ENCODE data around the gene PKDCC.
A peak's percentile ranks its signal among the peaks of the same experiment; 100 is the strongest.

The PKDCC gene

GRCh38 chr2:42100683-42101205, 52.9 kb downstream of the PKDCC start:
- no peak overlapping the region for H3K4me3 ChIP-seq

GRCh38 chr2:42101206-42102023, 53.6 kb downstream of the PKDCC start:
- Histone ChIP-seq H3K9ac (ENCODE audit: insufficient read length) (no peak overlapping the region), H3K27ac (no peak overlapping the region), H3K9me3 (ENCODE audit: low read depth, low read length) (no peaks in the 10 kb centered on the region), H3K4me3 (no peak overlapping the region), H3K36me3 (ENCODE audit: insufficient read depth, low read length) (no peaks in the 10 kb centered on the region)
- no peak for TF ChIP-seq POLR2AphosphoS5 (IDR thresholded peaks at IDR 0.05; ENCODE audit: borderline replicate concordance, low read depth, low read length)
- no peak for TF ChIP-seq FOXP2 (optimal IDR thresholded peaks at IDR 0.05; ENCODE audit: control extremely low read depth, extremely low read length, insufficient read depth)
- TF ChIP-seq EZH2 (IDR thresholded peaks at IDR 0.05) = no peak
- no peak for DNase-seq (ENCODE audit: low read depth, low spot score)

More at GRCh38 chr2:42100683-42101205, 52.9 kb downstream of the PKDCC start:
- Histone ChIP-seq H3K36me3 (ENCODE audit: insufficient read depth, low read length) (no peaks in the 10 kb centered on the region), H3K9ac (ENCODE audit: insufficient read length) (no peak overlapping the region), H3K27ac (no peak overlapping the region), H3K9me3 (ENCODE audit: low read depth, low read length) (no peaks in the 10 kb centered on the region)
- TF ChIP-seq FOXP2 (optimal IDR thresholded peaks at IDR 0.05; ENCODE audit: control extremely low read depth, extremely low read length, insufficient read depth) (no peak), EZH2 (IDR thresholded peaks at IDR 0.05) (no peak), POLR2AphosphoS5 (IDR thresholded peaks at IDR 0.05; ENCODE audit: borderline replicate concordance, low read depth, low read length) (no peak)
- DNase-seq (ENCODE audit: low read depth, low spot score) = no peak

- H3K4me3 ChIP-seq = no peak overlapping the region
- no peak overlapping the region for H3K27ac ChIP-seq
Observed at GRCh38 chr2:42102024-42102590, 54.3 kb downstream of the PKDCC start.

GRCh38 chr2:42102591-42103450, 55.0 kb downstream of the PKDCC start:
- Histone ChIP-seq H3K9ac (ENCODE audit: insufficient read length) (no peak overlapping the region), H3K27ac (peak overlapping the region; percentile 46; the same call in 1 of the 2 replicates), H3K9me3 (ENCODE audit: low read depth, low read length) (no peaks in the 10 kb centered on the region), H3K36me3 (ENCODE audit: insufficient read depth, low read length) (no peaks in the 10 kb centered on the region), H3K4me3 (no peak overlapping the region)
- no peak for DNase-seq (ENCODE audit: low read depth, low spot score)
- TF ChIP-seq EZH2 (IDR thresholded peaks at IDR 0.05) = no peak
- no peak for TF ChIP-seq FOXP2 (optimal IDR thresholded peaks at IDR 0.05; ENCODE audit: control extremely low read depth, extremely low read length, insufficient read depth)
- TF ChIP-seq POLR2AphosphoS5 (IDR thresholded peaks at IDR 0.05; ENCODE audit: borderline replicate concordance, low read depth, low read length) = no peak

More at GRCh38 chr2:42102024-42102590, 54.3 kb downstream of the PKDCC start:
- no peak for DNase-seq (ENCODE audit: low read depth, low spot score)
- Histone ChIP-seq H3K9ac (ENCODE audit: insufficient read length) (no peak overlapping the region), H3K36me3 (ENCODE audit: insufficient read depth, low read length) (no peaks in the 10 kb centered on the region), H3K9me3 (ENCODE audit: low read depth, low read length) (no peaks in the 10 kb centered on the region)
- no peak for TF ChIP-seq EZH2 (IDR thresholded peaks at IDR 0.05)
- no peak for TF ChIP-seq POLR2AphosphoS5 (IDR thresholded peaks at IDR 0.05; ENCODE audit: borderline replicate concordance, low read depth, low read length)
- TF ChIP-seq FOXP2 (optimal IDR thresholded peaks at IDR 0.05; ENCODE audit: control extremely low read depth, extremely low read length, insufficient read depth) = no peak

GRCh38 chr2:42103829-42104228, 56.0 kb downstream of the PKDCC start:
- Histone ChIP-seq H3K27ac (no peak overlapping the region), H3K36me3 (ENCODE audit: insufficient read depth, low read length) (no peaks in the 10 kb centered on the region), H3K9me3 (ENCODE audit: low read depth, low read length) (no peaks in the 10 kb centered on the region), H3K4me3 (no peak overlapping the region), H3K9ac (ENCODE audit: insufficient read length) (no peak overlapping the region)
- DNase-seq (ENCODE audit: low read depth, low spot score) = no peak
- no peak for TF ChIP-seq FOXP2 (optimal IDR thresholded peaks at IDR 0.05; ENCODE audit: control extremely low read depth, extremely low read length, insufficient read depth)
- TF ChIP-seq EZH2 (IDR thresholded peaks at IDR 0.05) = no peak
- TF ChIP-seq POLR2AphosphoS5 (IDR thresholded peaks at IDR 0.05; ENCODE audit: borderline replicate concordance, low read depth, low read length) = no peak

- H3K36me3 ChIP-seq (ENCODE audit: insufficient read depth, low read length) = no peaks in the 10 kb centered on the region
- no peak overlapping the region for H3K9ac ChIP-seq (ENCODE audit: insufficient read length)
- H3K9me3 ChIP-seq (ENCODE audit: low read depth, low read length) = no peaks in the 10 kb centered on the region
- TF ChIP-seq POLR2AphosphoS5 (IDR thresholded peaks at IDR 0.05; ENCODE audit: borderline replicate concordance, low read depth, low read length) (no peak), EZH2 (IDR thresholded peaks at IDR 0.05) (no peak), FOXP2 (optimal IDR thresholded peaks at IDR 0.05; ENCODE audit: control extremely low read depth, extremely low read length, insufficient read depth) (no peak)
- no peak overlapping the region for H3K4me3 ChIP-seq
- DNase-seq (ENCODE audit: low read depth, low spot score) = no peak
- H3K27ac ChIP-seq = no peak overlapping the region
Observed at GRCh38 chr2:42104621-42105020, 56.8 kb downstream of the PKDCC start.

- no peak for TF ChIP-seq FOXP2 (optimal IDR thresholded peaks at IDR 0.05; ENCODE audit: control extremely low read depth, extremely low read length, insufficient read depth)
- no peak for TF ChIP-seq POLR2AphosphoS5 (IDR thresholded peaks at IDR 0.05; ENCODE audit: borderline replicate concordance, low read depth, low read length)
- no peak for TF ChIP-seq EZH2 (IDR thresholded peaks at IDR 0.05)
- H3K9ac ChIP-seq (ENCODE audit: insufficient read length) = no peak overlapping the region
- H3K4me3 ChIP-seq = peak overlapping the region; percentile 8; the same call in 1 of the 2 replicates
- H3K27ac ChIP-seq = peak overlapping the region; percentile 5; the same call in 1 of the 2 replicates
- H3K9me3 ChIP-seq (ENCODE audit: low read depth, low read length) = no peaks in the 10 kb centered on the region
- no peak for DNase-seq (ENCODE audit: low read depth, low spot score)
- no peaks in the 10 kb centered on the region for H3K36me3 ChIP-seq (ENCODE audit: insufficient read depth, low read length)
Observed at GRCh38 chr2:42105330-42106256, 57.8 kb downstream of the PKDCC start.
